Femur (tissue), 1 donor: Measurements from ENCODE around the gene NAPA.

Experiments used
- DNase-seq: peaks from one replicate; pipeline ENCODE4 v3.0.0-alpha.2; 2017

The NAPA gene

GRCh38 chr19:47450478-47450877 lies 64.4 kb downstream of the NAPA start:
- DNase-seq = no peak

GRCh38 chr19:47448360-47448727 lies 66.5 kb downstream of the NAPA start:
- DNase-seq = no peak

DNA sequence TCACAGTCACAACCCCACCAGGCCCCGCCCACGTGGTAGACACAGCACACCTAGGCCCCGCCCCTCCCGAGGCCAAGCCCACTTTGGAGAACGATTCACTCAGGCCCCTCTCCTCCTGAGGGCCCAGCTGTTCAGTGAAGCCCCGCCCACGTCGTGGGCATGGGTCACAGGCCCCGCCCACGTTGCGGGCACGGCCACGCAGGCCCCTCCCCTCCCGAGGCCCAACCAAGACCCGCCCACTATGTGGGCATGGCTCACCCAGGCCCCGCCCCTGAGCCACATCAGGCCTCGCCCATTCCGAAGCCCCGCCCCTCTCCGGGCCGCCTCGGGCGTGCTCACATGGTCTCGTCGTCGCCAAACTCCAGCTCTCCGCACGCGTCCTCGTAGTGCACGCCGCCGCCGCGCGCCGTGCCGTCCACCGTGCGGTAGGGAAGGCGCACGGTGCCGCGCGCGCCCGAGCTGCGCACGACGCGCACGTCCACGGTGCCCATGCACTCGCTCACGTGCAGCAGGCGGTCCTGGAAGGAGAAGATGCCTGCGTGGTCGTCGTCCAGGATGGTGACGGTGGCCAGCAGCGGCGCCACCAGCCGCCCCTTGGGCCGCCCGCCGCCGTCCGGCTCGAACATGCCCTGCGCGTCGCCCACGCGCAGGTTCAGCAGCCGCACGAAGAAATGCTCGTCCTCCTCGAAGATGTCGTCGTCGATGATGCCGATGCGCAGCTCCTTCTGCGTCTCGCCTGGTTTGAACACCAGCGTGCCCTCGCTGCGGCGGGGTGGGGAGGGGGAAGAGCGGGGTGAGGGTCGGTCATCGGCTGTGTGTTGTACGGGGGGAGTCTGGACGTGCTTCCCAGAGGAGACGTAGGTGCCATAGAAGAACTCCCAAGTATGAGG lies 67.1 kb downstream of the NAPA start:
- DNase-seq = peak; percentile 40

GRCh38 chr19:47446534-47447469 lies 68.1 kb downstream of the NAPA start:
- no peak for DNase-seq

DNA sequence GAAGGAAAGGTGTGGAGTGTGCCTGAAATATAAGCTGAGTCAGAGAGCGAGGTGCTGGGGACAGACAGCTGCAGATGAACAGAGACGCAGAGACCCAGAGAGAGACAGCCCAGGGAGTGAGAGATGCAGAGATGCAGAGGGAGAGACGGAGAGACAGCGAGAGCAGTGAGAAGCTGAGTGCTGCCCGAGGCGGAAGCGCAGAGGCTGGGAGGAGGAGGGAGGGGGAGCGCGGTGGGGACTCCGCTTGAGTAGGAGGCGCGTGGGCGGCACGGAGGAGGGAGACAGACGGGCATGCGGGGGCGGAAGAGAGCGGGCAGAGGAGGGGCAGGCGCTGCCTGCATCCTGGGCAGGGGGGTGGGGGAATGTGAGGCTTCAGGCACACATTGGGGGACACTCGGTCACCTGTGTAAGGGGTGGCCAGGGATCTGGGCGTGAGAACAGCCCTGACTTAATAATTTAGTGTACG lies 68.9 kb downstream of the NAPA start:
- no peak for DNase-seq

GRCh38 chr19:47445527-47445926 lies 69.3 kb downstream of the NAPA start:
- no peak for DNase-seq

DNA sequence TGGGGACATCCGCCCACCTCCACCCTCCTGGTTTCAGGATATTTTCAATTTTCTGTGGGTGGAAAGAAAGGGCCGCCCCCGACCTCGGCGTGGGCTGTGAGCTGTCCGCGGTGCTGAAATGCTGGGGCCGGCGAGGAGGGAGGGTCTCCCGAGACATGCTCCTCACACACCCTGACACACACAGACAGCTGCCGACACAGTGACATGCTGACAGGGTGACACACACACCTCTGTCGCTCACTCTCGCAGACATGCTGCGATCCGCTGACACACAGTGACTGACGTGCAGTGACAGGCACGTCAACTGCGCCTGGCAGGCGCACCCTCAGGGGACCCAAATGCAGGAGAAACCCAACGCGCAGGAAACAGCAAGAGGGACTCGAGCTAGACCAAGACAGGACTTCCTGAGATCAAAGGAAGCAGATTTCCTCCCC lies 70.5 kb downstream of the NAPA start:
- DNase-seq = no peak

DNA sequence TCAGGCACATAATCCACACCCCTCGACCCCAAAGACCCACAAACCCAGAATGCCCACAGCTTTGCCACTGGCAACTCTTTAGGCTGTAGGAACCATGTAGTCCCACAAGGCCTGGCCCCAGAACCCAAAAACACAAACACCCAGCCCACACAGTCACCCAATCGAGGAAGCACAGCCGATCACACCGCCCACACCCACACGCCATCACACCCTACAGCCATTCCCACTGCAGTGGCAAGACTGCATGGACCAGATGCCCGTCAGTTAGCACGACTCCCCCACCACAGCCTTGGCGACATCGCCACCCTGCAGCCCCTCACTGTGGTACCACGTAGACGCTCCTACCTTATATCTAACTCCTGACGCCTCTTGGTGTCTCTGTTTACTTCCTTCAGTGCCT lies 71.5 kb downstream of the NAPA start:
- DNase-seq = no peak

DNA sequence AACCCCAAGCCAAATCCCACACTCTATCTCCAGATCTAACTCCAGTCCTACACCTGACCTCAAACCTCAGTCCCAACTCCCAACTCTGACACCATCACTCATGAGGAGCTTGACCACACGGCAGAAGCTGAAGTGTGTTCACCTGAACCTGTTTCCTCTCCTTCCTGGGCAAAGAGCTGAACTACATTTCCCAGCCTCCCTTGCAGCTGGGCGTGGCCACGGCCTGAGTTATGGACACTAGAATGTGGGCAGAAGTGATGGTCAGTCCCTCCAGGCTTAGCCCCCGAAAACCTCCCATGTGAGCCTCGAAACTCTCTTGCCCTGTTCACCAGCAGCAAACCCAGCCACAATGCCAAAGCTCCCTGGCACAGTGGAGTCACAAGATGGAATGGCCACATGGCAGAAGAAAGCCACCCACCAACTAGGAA lies 76.1 kb downstream of the NAPA start:
- DNase-seq = no peak
